HepG2 (cell line): ENCODE measurements around the gene MOV10L1. TPM values are rescaled to one million over a fixed set of nuclear protein-coding genes. Genes with fewer than 3 reads are reported as not detected.

Source experiments
- ATAC-seq: fragments of 200-7000 bp; cut with Tn5 transposase; 3 replicates; pipeline ENCODE4 v1.9.1; 2020; ENCODE audit warnings: mild to moderate bottlenecking, moderate library complexity
- BruUV-seq: library from RNA; stranded (reverse); fragments of 400-500 nt; replicated peaks from 2 replicates; lab custom pipeline; 2021; lab: Mats Ljungman, UMichigan
- CTCF ChIA-PET: fragments of 300-600 bp; formaldehyde crosslinking; extraction: SDS; loops from one replicate; lab custom pipeline; 2021; ENCODE audit warnings: low total read pairs, inconsistent platforms, low intra/inter-chr PET ratio; lab: Yijun Ruan, JAX
- POLR2A ChIA-PET: fragments of 350-600 bp; sonication (Branson Sonifier 250); formaldehyde crosslinking; loops from one replicate; lab custom pipeline; 2020; ENCODE audit warnings: antibody characterized with exemption, inconsistent platforms; lab: Yijun Ruan, JAX
- DNase-seq: peaks from one replicate; pipeline ENCODE4 v3.0.0-alpha.2; 2015; ENCODE audit warnings: low spot score
- FAIRE-seq: peaks from 3 replicates; lab custom pipeline; 2011; peaks lifted over from hg19 to GRCh38; lab: Jason Lieb, UNC
- H2AFZ ChIP-seq: one replicate; pipeline ENCODE4 v1.6.1; 2011; ENCODE audit warnings: low read length, inconsistent platforms
- H3K27ac ChIP-seq: fragments of 300-600 bp; 3 replicates; pipeline ENCODE4 v1.8.0; 2011; ENCODE audit warnings: mixed run types, mild to moderate bottlenecking, mixed read lengths, low read length, inconsistent platforms; ENCODE audit not compliant: insufficient read depth; ENCODE audit errors: extremely low read length
- H3K27me3 ChIP-seq, 2 experiments: fragments of 200-600 bp in 1 of 2; 2 replicates in 1 of 2; 3 replicates in 1 of 2; pipeline versions ENCODE4 v1.6.0 to v1.8.0; 2011; ENCODE audit warnings: low read length in 2 of 2, mild to moderate bottlenecking in 2 of 2, moderate library complexity in 2 of 2, inconsistent platforms in 1 of 2; ENCODE audit not compliant: insufficient read depth in 2 of 2, control insufficient read depth in 1 of 2
- H3K36me3 ChIP-seq, 2 experiments: fragments of 200-600 bp in 1 of 2; replicated peaks in 1 of 2; 2 replicates in 1 of 2; 3 replicates in 1 of 2; pipeline versions ENCODE4 v1.5.1 to v1.8.0; 2011; ENCODE audit warnings: low read length in 2 of 2, inconsistent platforms in 1 of 2; ENCODE audit not compliant: insufficient read depth in 2 of 2, control insufficient read depth in 1 of 2
- H3K4me1 ChIP-seq: 2 replicates; pipeline ENCODE4 v1.5.1; 2012; ENCODE audit warnings: low read length, inconsistent platforms; ENCODE audit not compliant: insufficient read depth
- H3K4me2 ChIP-seq: 2 replicates; pipeline ENCODE4 v1.6.0; 2011; ENCODE audit warnings: low read depth, low read length, inconsistent platforms
- H3K4me3 ChIP-seq, 3 experiments: fragments of 200-600 bp in 1 of 3; sonication (generic), shearing (Covaris generic) in 1 of 3; replicated peaks in 1 of 3; 2 replicates each; pipeline ENCODE4 v1.5.1; 2011 to 2016; ENCODE audit warnings: low read length in 3 of 3, inconsistent platforms in 2 of 3, low read depth in 2 of 3, mild to moderate bottlenecking in 2 of 3, control low read depth in 1 of 3, mixed read lengths in 1 of 3; ENCODE audit not compliant: insufficient read depth in 1 of 3
- H3K79me2 ChIP-seq: one replicate; pipeline ENCODE4 v1.6.1; 2011; ENCODE audit warnings: low read length, inconsistent platforms; ENCODE audit not compliant: insufficient read depth
- H3K9ac ChIP-seq: 2 replicates; pipeline ENCODE4 v1.6.0; 2011; ENCODE audit warnings: mild to moderate bottlenecking, low read depth, low read length, inconsistent platforms; ENCODE audit not compliant: insufficient read depth
- H3K9me3 ChIP-seq: 2 replicates; pipeline ENCODE4 v1.5.1; 2012; ENCODE audit warnings: mild to moderate bottlenecking, low read length
- H4K20me1 ChIP-seq: 2 replicates; pipeline ENCODE4 v1.6.0; 2011; ENCODE audit warnings: inconsistent platforms, mild to moderate bottlenecking, low read length, moderate library complexity; ENCODE audit not compliant: insufficient read depth
- ATAD3A ChIP-seq: sonication (generic); formaldehyde crosslinking; IDR thresholded peaks from 2 replicates; pipeline ENCODE4 v1.4.0; 2020; ENCODE audit warnings: missing genetic modification reagents
- CHCHD3 ChIP-seq: sonication (generic); formaldehyde crosslinking; IDR thresholded peaks from 2 replicates; pipeline ENCODE4 v1.8.0; 2022; ENCODE audit warnings: mild to moderate bottlenecking, missing genetic modification reagents, moderate library complexity
- NRL ChIP-seq: sonication (generic); formaldehyde crosslinking; IDR thresholded peaks from 2 replicates; pipeline ENCODE4 v1.5.0; 2020; ENCODE audit warnings: missing genetic modification reagents, mild to moderate bottlenecking, moderate library complexity, borderline replicate concordance
- REPIN1 ChIP-seq: sonication (generic); formaldehyde crosslinking; IDR thresholded peaks from 2 replicates; pipeline ENCODE4 v1.8.0; 2022; ENCODE audit warnings: missing genetic modification reagents, low read depth, mild to moderate bottlenecking, borderline replicate concordance
- SIX1 ChIP-seq: sonication (generic); formaldehyde crosslinking; IDR thresholded peaks from 2 replicates; pipeline ENCODE4 v1.4.0; 2020; ENCODE audit warnings: missing genetic modification reagents, borderline replicate concordance
- TBL1XR1 ChIP-seq: fragments of 150-350 bp; IDR thresholded peaks from 2 replicates; pipeline ENCODE4 v1.6.1; 2014; ENCODE audit warnings: borderline replicate concordance, low read length; ENCODE audit not compliant: partially characterized antibody
- ZMYM4 ChIP-seq: sonication (generic); formaldehyde crosslinking; IDR thresholded peaks from 2 replicates; pipeline ENCODE4 v1.8.1; 2023; ENCODE audit warnings: mild to moderate bottlenecking, missing genetic modification reagents
- ZNF24 ChIP-seq: fragments of 450-650 bp; IDR thresholded peaks from 2 replicates; pipeline ENCODE4 v1.6.1; 2017; ENCODE audit warnings: antibody characterized with exemption, mild to moderate bottlenecking
- ZNF382 ChIP-seq: sonication (generic); formaldehyde crosslinking; IDR thresholded peaks from 2 replicates; pipeline ENCODE4 v1.5.0; 2020; ENCODE audit warnings: missing genetic modification reagents, mild to moderate bottlenecking, borderline replicate concordance
- ZNF484 ChIP-seq: sonication (generic); formaldehyde crosslinking; IDR thresholded peaks from 2 replicates; pipeline ENCODE4 v1.5.1; 2020; ENCODE audit warnings: mild to moderate bottlenecking, low read depth, missing genetic modification reagents, borderline replicate concordance
- ZNF598 ChIP-seq: sonication (generic); formaldehyde crosslinking; IDR thresholded peaks from 2 replicates; pipeline ENCODE4 v1.5.1; 2020; ENCODE audit warnings: mild to moderate bottlenecking, missing genetic modification reagents, borderline replicate concordance
- WGBS: methylation state at CpG from one replicate; pipeline ENCODE4 v1.1.6; 2017; ENCODE audit warnings: low lambda C conversion rate; 5-methylcytosine and 5-hydroxymethylcytosine counted together
- in situ Hi-C: cut with HindIII; loops from 2 replicates; pipeline ENCODE4 v1.10.0; 2017; ENCODE audit warnings: low pct_unique_long_range_greater_than_20kb; ENCODE audit not compliant: extremely low pct_ligation_motif_present
- intact Hi-C: fragments of 100-400 bp; cut with micrococcal nuclease; formaldehyde crosslinking; loops from one replicate; pipeline ENCODE4 v1.10.0; 2022; ENCODE audit not compliant: unreplicated experiment
- polyA plus RNA-seq, 8 experiments: library from polyadenylated mRNA; depleted of rRNA in 3 of 8; stranded (reverse) in 7 of 8; unstranded in 1 of 8; fragments of >200 nt; fragmentation: Illumina TruSeq in 4 of 8; extraction: Trizol in 4 of 8; gene quantifications; 2 replicates each; pipeline versions ENCODE4 v1.2.1 to v1.2.3, GENCODE V29; 2011 to 2016; ENCODE audit warnings: low read depth in 4 of 8, missing spikeins in 1 of 8, mixed read lengths in 1 of 8; ENCODE audit not compliant: insufficient read depth in 1 of 8
- total RNA-seq, 5 experiments: library from RNA; depleted of rRNA; stranded (reverse); fragments of >200 nt; fragmentation: Illumina TruSeq; extraction: Trizol; gene quantifications; 2 replicates each; pipeline ENCODE4 v1.2.3, GENCODE V29; 2016; ENCODE audit warnings: low read depth in 1 of 5
- TF ChIP-seq, protein P1 (sequence below): sonication (generic); formaldehyde crosslinking; IDR thresholded peaks from 2 replicates; pipeline ENCODE4 v1.8.0; 2023; ENCODE audit warnings: mild to moderate bottlenecking, missing genetic modification reagents
- TF ChIP-seq, protein P2 (sequence below): IDR thresholded peaks from 2 replicates; pipeline ENCODE4 v1.6.1; 2012; ENCODE audit warnings: low read depth, low read length, improper control_type of control experiment
- TF ChIP-seq, protein P3 (sequence below): IDR thresholded peaks from 2 replicates; pipeline ENCODE4 v1.6.1; 2016; ENCODE audit warnings: control low read depth

MOV10L1 gene
- total and polyA plus RNA-seq, 2 of the 13 experiments (the other 11 are each of a cell fraction or from before 2014, with no cell fraction given): 0.11 to 0.12 TPM

DNA sequence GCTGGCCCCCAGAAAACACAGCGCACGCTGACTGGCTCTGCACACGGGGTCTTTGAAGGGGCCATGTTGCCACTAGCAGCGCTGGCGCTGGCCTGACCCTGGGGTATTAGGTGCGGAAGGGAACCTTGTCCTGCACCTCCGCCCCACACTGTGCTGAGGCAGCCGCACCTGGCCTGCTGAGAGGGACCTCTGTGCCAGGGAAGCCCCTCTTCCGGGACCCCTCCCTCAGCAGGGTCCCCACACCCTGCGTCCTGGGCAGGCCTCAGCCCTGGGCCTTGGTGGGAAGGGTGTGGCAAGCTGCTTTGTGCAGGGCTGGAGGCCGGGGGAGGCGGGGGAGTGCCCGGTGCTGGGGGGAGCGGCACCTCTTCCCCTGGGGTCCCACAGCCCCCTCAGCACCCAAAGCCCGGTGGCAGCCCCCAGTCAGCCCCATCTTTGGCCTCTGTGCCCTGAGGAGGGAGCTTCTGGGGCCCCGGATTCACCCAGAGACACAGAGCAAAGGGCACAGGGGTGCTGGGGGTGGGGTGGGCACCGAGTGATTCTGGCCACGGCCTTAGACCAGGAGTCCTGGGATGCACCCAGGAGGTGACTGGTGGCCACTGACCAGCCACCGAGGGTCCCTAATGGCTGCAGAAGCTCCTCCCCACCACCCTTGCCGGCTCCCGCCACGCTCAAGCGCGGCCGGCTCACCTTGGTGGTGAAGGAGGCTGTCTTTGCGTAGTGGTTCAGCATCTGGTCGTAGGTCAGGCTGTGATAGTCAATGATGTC lies 43.1 kb upstream of the MOV10L1 start:
- peaks cover 1 to 54% of the 10 kb centered on the region in 2 experiments; a peak in 4 of 5 replicates for H3K27me3 ChIP-seq
- no peak for FAIRE-seq

More for the DNA sequence above, 43.1 kb upstream of the MOV10L1 start:
- ChIA-PET CTCF (no interaction called here), POLR2A (no interaction called here)
- DNase-seq: no peak
- no TSS peak for BruUV-seq
- TF ChIP-seq SIX1 (no peak), CHCHD3 (CRISPR knock-in tag) (no peak), ATAD3A (CRISPR knock-in tag) (no peak), ZMYM4 (CRISPR knock-in tag) (no peak), NRL (CRISPR knock-in tag) (no peak), ZNF382 (CRISPR knock-in tag) (no peak), ZNF484 (CRISPR knock-in tag) (no peak), ZNF598 (CRISPR knock-in tag) (no peak), TBL1XR1 (no peak), REPIN1 (no peak), ZNF24 (no peak)
- TF ChIP-seq, protein P1, sequence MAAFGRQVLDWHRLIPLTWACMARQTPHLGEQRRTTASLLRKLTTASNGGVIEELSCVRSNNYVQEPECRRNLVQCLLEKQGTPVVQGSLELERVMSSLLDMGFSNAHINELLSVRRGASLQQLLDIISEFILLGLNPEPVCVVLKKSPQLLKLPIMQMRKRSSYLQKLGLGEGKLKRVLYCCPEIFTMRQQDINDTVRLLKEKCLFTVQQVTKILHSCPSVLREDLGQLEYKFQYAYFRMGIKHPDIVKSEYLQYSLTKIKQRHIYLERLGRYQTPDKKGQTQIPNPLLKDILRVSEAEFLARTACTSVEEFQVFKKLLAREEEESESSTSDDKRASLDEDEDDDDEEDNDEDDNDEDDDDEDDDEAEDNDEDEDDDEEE (CRISPR knock-in tag): no peak
- TF ChIP-seq, protein P2, sequence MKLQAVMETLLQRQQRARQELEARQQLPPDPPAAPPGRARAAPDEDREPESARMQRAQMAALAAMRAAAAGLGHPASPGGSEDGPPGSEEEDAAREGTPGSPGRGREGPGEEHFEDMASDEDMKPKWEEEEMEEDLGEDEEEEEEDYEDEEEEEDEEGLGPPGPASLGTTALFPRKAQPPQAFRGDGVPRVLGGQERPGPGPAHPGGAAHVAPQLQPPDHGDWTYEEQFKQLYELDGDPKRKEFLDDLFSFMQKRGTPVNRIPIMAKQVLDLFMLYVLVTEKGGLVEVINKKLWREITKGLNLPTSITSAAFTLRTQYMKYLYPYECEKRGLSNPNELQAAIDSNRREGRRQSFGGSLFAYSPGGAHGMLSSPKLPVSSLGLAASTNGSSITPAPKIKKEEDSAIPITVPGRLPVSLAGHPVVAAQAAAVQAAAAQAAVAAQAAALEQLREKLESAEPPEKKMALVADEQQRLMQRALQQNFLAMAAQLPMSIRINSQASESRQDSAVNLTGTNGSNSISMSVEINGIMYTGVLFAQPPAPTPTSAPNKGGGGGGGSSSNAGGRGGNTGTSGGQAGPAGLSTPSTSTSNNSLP: no peak
- TF ChIP-seq, protein P3, sequence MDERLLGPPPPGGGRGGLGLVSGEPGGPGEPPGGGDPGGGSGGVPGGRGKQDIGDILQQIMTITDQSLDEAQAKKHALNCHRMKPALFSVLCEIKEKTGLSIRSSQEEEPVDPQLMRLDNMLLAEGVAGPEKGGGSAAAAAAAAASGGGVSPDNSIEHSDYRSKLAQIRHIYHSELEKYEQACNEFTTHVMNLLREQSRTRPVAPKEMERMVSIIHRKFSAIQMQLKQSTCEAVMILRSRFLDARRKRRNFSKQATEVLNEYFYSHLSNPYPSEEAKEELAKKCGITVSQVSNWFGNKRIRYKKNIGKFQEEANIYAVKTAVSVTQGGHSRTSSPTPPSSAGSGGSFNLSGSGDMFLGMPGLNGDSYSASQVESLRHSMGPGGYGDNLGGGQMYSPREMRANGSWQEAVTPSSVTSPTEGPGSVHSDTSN (CRISPR knock-in tag): no peak
- intact Hi-C loops (no loop called here), in situ Hi-C loops (no loop called here)
- H3K36me3 ChIP-seq: no peaks in the 10 kb centered on the region
- 47% methylated on average over 6 of the region's 27 CpGs for WGBS
- no peak; the same call in 2 of the 3 replicates for ATAC-seq
- no peak overlapping the region for H3K4me2 ChIP-seq
- H3K9ac ChIP-seq: no peak overlapping the region
- H3K79me2 ChIP-seq: no peaks in the 10 kb centered on the region
- no peaks in the 10 kb centered on the region for H3K4me1 ChIP-seq
- no peak overlapping the region for H2AFZ ChIP-seq
- no peaks in the 10 kb centered on the region for H3K9me3 ChIP-seq
- H3K27ac ChIP-seq: no peak overlapping the region
- H3K4me3 ChIP-seq: no peak overlapping the region
- no peaks in the 10 kb centered on the region for H4K20me1 ChIP-seq
